Neural crest cell (in vitro differentiated cells): Measurements from ENCODE around the gene SMIM24. TPM values are rescaled to one million over a fixed set of nuclear protein-coding genes. Genes with fewer than 3 reads are reported as not detected.
"Not testable (repeated sequence)": the region's sequence is repeated elsewhere in the genome, so short reads cannot be mapped to it uniquely, and the experiment has no call there.

Source experiments
- DNase-seq: peaks from one replicate; pipeline ENCODE4 v3.0.0; 2021; ENCODE audit warnings: low read depth, mixed read lengths, low spot score
- H3K27ac Mint-ChIP-seq: one replicate; pipeline ENCODE4 v1.8.0; 2021; ENCODE audit warnings: mild to moderate bottlenecking, mixed read lengths; ENCODE audit not compliant: unreplicated experiment
- H3K27me3 Mint-ChIP-seq: 2 replicates; pipeline ENCODE4 v1.8.0; 2021; ENCODE audit warnings: low read depth, mild to moderate bottlenecking, mixed read lengths
- H3K36me3 Mint-ChIP-seq: 2 replicates; pipeline ENCODE4 v1.8.0; 2021; ENCODE audit warnings: low read depth, mild to moderate bottlenecking, mixed read lengths
- H3K4me1 Mint-ChIP-seq: 2 replicates; pipeline ENCODE4 v1.8.0; 2021; ENCODE audit warnings: mixed read lengths
- H3K4me3 Mint-ChIP-seq: one replicate; pipeline ENCODE4 v1.8.0; 2021; ENCODE audit warnings: mild to moderate bottlenecking, mixed read lengths
- H3K9me3 Mint-ChIP-seq: 2 replicates; pipeline ENCODE4 v1.8.0; 2021; ENCODE audit warnings: mixed read lengths
- CTCF ChIP-seq: fragments of 200-600 bp; sonication (generic); conservative IDR thresholded peaks from 2 replicates; pipeline ENCODE4 v1.5.0; 2021; ENCODE audit warnings: antibody characterized with exemption, mild to moderate bottlenecking
- long read RNA-seq: library from polyadenylated mRNA; unstranded; transcript quantifications from one replicate; pipeline ENCODE4 v2.0.0, GENCODE V29; 2020
- total RNA-seq: library from RNA; stranded (reverse); gene quantifications from 2 replicates; pipeline ENCODE4 v1.2.1, GENCODE V29; 2021

Gene SMIM24
- not detected in 2 replicates for total RNA-seq
- long read RNA-seq, result 0 reads

GRCh38 chr19:3480383-3481091 lies at the start of gene SMIM24:
SMIM24 (minus strand) TSS chr19:3480525; CDS start chr19:3480463, 62 bp downstream.
- Mint-ChIP-seq H3K9me3 (no peaks in the 10 kb centered on the region), H3K27ac (no peak within 1 kb of the TSS), H3K4me1 (no peaks in the 10 kb centered on the region), H3K4me3 (no peak within 1 kb of the TSS), H3K27me3 (peaks cover 30% of the 10 kb centered on the region), H3K36me3 (no peaks in the 10 kb centered on the region)
- no peak for DNase-seq
- TF ChIP-seq CTCF, result no peak

GRCh38 chr19:3529299-3529698 lies 49.0 kb upstream of the SMIM24 start:
- not testable (repeated sequence) for DNase-seq, H3K27ac Mint-ChIP-seq, H3K27me3 Mint-ChIP-seq, H3K36me3 Mint-ChIP-seq, H3K9me3 Mint-ChIP-seq, H3K4me3 Mint-ChIP-seq, H3K4me1 Mint-ChIP-seq

GRCh38 chr19:3528539-3529211 lies 48.4 kb upstream of the SMIM24 start:
- Mint-ChIP-seq H3K27ac (no peak overlapping the region), H3K27me3 (no peaks in the 10 kb centered on the region), H3K4me1 (no peaks in the 10 kb centered on the region), H3K36me3 (peaks cover 3% of the 10 kb centered on the region), H3K4me3 (no peak overlapping the region), H3K9me3 (no peaks in the 10 kb centered on the region)
- no peak for DNase-seq
- no peak for TF ChIP-seq CTCF

GRCh38 chr19:3528080-3528479 lies 47.8 kb upstream of the SMIM24 start:
- no peaks in the 10 kb centered on the region for H3K27me3 Mint-ChIP-seq
- TF ChIP-seq CTCF, result no peak
- DNase-seq, result no peak
- no peak overlapping the region for H3K4me3 Mint-ChIP-seq
- H3K4me1 Mint-ChIP-seq, result no peaks in the 10 kb centered on the region
- H3K9me3 Mint-ChIP-seq, result no peaks in the 10 kb centered on the region
- no peak overlapping the region for H3K27ac Mint-ChIP-seq
- H3K36me3 Mint-ChIP-seq, result no peaks in the 10 kb centered on the region

- no peaks in the 10 kb centered on the region for H3K9me3 Mint-ChIP-seq
- TF ChIP-seq CTCF, result no peak
Observed at GRCh38 chr19:3527238-3527910, 47.0 kb upstream of the SMIM24 start.

More at GRCh38 chr19:3527238-3527910, 47.0 kb upstream of the SMIM24 start:
- Mint-ChIP-seq H3K4me1 (no peaks in the 10 kb centered on the region), H3K27ac (no peak overlapping the region), H3K36me3 (no peaks in the 10 kb centered on the region), H3K4me3 (no peak overlapping the region), H3K27me3 (no peaks in the 10 kb centered on the region)
- DNase-seq, result no peak
